GM21717 (cell line): ENCODE results near the gene CBX6.
"Not testable (repeated sequence)": the region's sequence is repeated elsewhere in the genome, so short reads cannot be mapped to it uniquely, and the experiment has no call there.

Experiments
- ATAC-seq: cut with Tn5 transposase; IDR thresholded peaks from one replicate; pipeline ENCODE4 v1.9.1; 2021; ENCODE audit warnings: mild to moderate bottlenecking, moderate library complexity; ENCODE audit not compliant: unreplicated experiment

Gene CBX6

GRCh38 chr22:38872172-38872830, at the start of gene CBX6:
Gene CBX6 (minus strand): TSS chr22:38872216. CDS start chr22:38872190, 26 bp downstream.
- peak; percentile 38 for ATAC-seq

DNA sequence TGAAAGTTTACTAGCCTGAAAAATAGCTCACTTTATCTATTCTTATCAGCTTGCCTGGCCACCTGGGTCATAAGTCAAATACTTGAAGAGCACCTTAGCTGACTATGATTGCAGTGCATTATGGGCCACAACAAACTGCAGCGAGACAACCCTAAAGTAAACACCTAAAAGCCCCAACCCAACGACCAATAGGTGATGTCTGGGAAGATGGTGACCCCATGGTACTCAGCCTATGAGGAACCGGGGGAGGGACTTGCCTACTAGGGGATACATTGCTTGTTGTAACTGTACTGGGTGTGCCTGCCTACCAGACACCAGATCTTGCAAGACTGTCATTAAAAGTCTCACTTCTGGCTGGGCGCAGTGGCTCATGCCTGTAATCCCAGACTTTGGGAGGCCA, 49.8 kb upstream of the CBX6 start:
- ATAC-seq: no peak

- no peak for ATAC-seq
These were observed 49.1 kb upstream of the CBX6 start for GRCh38 chr22:38921120-38921519.

GRCh38 chr22:38919631-38920190, 47.7 kb upstream of the CBX6 start:
- ATAC-seq: no peak

DNA sequence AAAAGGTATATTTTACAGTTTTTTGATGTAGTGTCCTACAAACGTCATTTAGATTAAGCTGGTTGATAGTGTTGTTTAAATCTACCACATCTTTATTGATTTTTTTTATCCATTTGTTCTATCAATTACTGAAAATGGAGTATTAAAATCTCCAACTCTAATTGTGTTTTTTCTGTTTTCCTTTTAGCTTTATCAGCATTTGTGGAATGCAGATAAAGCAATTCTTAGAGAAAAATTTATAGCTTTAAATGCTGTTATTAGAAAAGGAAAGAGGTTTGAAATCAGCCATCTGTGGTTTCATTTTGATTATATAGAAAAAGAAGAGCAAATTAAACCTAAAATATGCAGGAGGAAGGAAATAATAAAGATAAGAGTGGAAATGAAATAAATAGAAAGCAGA, 39.4 kb upstream of the CBX6 start:
- no peak for ATAC-seq

DNA sequence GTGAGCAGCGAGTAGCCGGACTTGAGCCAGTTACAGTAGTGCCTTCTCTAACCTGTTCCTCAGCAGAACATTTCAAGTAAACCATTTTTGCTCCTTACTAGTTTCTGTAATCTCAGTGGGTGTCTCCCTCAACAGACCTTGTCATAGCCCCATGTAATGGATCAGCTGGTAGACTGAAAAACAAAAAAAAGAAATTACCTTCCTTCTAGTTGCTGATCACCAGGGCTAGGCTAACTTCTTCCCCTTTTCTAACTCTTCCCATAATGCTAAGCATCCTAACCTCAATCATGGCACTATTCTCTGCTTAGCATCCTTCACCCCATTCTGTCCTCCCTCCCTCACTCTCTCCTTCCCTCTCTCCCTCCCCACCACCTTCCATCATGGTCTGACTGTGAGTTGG, 35.8 kb upstream of the CBX6 start:
- no peak for ATAC-seq

- no peak for ATAC-seq
These were observed 34.0 kb upstream of the CBX6 start for GRCh38 chr22:38906052-38906451.

GRCh38 chr22:38904052-38904617, 32.1 kb upstream of the CBX6 start:
- ATAC-seq: not testable (repeated sequence)

DNA sequence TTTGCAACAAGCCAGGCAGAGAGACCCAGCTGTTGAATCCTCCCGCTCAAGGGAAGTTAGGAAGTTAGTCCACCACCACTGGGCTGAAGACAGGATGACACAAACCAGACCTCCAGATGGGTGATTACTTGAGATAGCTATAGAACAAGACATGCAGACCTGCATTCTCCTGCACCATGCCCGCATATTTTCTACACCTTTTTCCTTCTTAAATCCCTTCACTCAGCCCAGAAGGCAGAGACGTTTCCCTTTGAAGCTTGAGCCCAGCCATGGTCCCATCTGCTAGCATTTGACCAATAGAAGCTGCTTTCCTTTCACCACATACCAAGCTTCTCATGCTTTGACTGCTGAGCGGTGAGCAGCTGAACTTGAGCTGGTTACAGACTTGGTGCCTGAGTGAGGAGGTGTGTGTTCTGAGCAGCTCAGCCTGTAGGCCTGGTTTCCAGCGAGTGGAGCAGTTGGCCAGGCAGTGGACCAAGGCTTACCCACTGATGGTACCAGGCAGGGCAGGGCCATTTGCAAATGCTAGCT, 29.2 kb upstream of the CBX6 start:
- ATAC-seq: no peak

DNA sequence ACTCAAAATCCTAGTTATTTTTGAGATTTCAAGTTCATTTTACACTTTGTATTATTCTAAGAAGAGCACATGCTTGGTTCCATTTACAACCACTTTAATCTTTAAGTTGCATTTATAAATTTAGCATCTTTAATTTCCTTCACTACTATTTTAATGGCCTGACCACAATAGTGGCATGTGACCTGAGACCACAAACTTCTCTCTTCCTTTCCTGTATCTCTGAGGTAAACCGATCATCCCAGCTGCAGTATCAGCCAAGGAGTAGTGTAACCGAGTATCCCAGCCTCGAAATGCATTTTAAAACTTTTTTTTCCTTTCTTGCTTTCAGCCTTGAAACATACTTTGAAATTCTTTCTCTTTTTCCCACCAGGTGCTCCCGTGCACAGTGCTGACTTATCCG, 28.7 kb upstream of the CBX6 start:
- ATAC-seq: no peak

DNA sequence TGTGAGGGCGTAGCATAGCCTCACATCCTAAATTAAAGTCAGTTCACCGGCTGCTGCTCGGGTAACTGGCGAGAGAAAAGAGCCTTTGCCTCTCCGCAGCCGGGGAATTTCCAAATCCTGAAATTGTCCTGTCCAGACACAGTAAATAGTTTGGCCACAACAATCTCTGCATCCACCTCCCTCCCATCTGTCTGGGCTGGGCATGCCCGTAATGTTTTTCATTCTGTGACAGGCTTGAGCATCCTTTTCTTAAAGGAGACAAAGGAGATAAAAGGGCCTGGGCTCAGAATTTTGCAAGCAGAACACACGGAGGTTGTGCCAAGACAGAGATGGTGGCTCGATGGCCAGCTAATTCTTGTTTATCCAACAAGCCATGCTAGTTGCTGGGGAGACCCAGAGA, 19.2 kb upstream of the CBX6 start:
- ATAC-seq: no peak

GRCh38 chr22:38890377-38890776, 18.4 kb upstream of the CBX6 start:
- no peak for ATAC-seq

DNA sequence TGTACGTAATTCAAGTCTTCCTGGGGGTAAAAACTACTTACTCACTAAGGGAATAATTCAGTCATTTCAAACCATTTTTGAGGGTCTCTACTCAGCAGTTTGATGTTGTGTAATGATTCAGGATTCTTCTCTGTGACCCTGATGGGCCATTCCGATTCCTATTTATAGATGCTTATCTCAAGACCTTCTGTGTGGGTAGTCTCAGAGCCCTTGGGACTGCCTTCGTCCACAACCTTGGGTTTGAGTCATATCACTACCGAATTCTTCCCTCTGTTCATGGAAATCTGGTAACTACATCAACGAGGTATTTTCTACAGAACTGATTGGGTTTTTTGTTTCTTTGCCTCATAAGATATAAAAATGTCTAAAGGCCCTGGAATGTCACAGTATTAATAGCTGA, 14.3 kb upstream of the CBX6 start:
- no peak for ATAC-seq

- no peak for ATAC-seq
These were observed 11.1 kb upstream of the CBX6 start for GRCh38 chr22:38882972-38883622.

- no peak for ATAC-seq
These were observed 10.2 kb upstream of the CBX6 start for GRCh38 chr22:38881997-38882879.

- ATAC-seq: no peak
These were observed 9.5 kb upstream of the CBX6 start for GRCh38 chr22:38881464-38881871.

- ATAC-seq: no peak
These were observed 7.9 kb upstream of the CBX6 start for GRCh38 chr22:38879961-38880360.

- no peak for ATAC-seq
These were observed 7.2 kb upstream of the CBX6 start for GRCh38 chr22:38879108-38879729.

- no peak for ATAC-seq
These were observed 6.0 kb upstream of the CBX6 start for GRCh38 chr22:38878001-38878400.

DNA sequence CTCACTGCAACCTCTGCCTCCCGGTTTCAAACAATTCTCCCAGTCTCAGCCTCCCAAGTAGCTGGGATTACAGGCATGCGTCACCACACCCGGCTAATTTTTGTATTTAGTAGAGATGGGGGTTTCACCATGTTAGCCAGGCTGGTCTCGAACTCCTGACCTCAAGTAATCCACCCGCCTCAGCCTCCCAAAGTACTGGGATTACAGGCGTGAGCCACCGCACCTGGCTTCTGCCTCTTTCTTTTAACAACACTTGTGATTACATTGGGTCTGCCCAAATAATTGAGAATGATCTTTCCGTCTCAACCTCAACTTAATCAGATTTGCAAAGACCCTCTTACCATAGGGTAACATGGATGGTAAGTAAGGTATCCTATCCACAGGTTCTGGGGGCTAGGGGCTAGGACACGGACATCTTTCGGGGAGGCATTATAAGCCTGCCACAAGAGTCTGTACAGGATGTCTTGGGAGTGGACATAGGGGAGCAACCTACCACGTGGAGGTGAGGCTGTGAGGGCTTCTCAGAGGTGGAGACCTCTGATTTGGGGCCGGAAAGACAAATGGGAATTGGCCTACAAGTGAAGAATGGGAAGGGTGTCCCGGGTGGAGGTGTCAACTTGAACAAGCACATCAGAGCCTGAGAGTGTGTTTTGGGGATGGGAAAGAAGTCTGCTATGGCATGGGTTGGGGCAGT, 2.7 kb upstream of the CBX6 start:
- no peak for ATAC-seq
